Endothelial cell of umbilical vein (primary cell): ENCODE results near the gene FAM120AOS. TPM values are rescaled to one million over a fixed set of nuclear protein-coding genes. Genes with fewer than 3 reads are reported as not detected.
A peak's percentile ranks its signal among the peaks of the same experiment; 100 is the strongest.

Source experiments
- BruUV-seq: library from RNA; stranded (reverse); fragments of 400-500 nt; replicated peaks from 2 replicates; lab custom pipeline; 2021; lab: Mats Ljungman, UMichigan
- CTCF ChIA-PET: fragments of 300-600, 350-600 bp; sonication (Branson Sonifier 250); formaldehyde crosslinking; loops from one replicate; lab custom pipeline; 2021; ENCODE audit warnings: antibody characterized with exemption, inconsistent platforms; lab: Charles Lee
- POLR2A ChIA-PET: fragments of 300-600, 350-600 bp; sonication (Branson Sonifier 250); formaldehyde crosslinking; loops from one replicate; lab custom pipeline; 2021; ENCODE audit warnings: antibody characterized with exemption, inconsistent platforms; lab: Charles Lee
- DNase-seq: peaks from one replicate; pipeline ENCODE4 v3.0.0-alpha.2; 2011; ENCODE audit warnings: low read depth, low spot score
- FAIRE-seq: peaks from 2 replicates; lab custom pipeline; 2011; peaks lifted over from hg19 to GRCh38; lab: Jason Lieb, UNC
- H2AFZ ChIP-seq: 2 replicates; pipeline ENCODE4 v1.6.0; 2012; ENCODE audit warnings: low read depth, low read length, control low read depth, inconsistent platforms
- H3K27ac ChIP-seq: 2 replicates; pipeline ENCODE4 v1.5.1; 2011; ENCODE audit warnings: low read depth, mild to moderate bottlenecking, control low read depth, low read length, moderate library complexity; ENCODE audit not compliant: insufficient read depth
- H3K27me3 ChIP-seq, 2 experiments: 2 replicates each; pipeline versions ENCODE4 v1.6.0 to v1.6.1; 2011; ENCODE audit warnings: low read length in 2 of 2, mixed read lengths in 1 of 2; ENCODE audit not compliant: control insufficient read depth in 2 of 2, insufficient read depth in 2 of 2
- H3K36me3 ChIP-seq, 2 experiments: 2 replicates in 1 of 2; 3 replicates in 1 of 2; pipeline ENCODE4 v1.5.1; 2011; ENCODE audit warnings: low read length in 2 of 2, mild to moderate bottlenecking in 1 of 2, moderate library complexity in 1 of 2; ENCODE audit not compliant: control insufficient read depth in 2 of 2, insufficient read depth in 2 of 2; ENCODE audit errors: extremely low read depth in 1 of 2
- H3K4me1 ChIP-seq: 3 replicates; pipeline ENCODE4 v1.5.1; 2011; ENCODE audit warnings: mild to moderate bottlenecking, low read length; ENCODE audit not compliant: control insufficient read depth, insufficient read depth; ENCODE audit errors: extremely low read depth
- H3K4me2 ChIP-seq: 2 replicates; pipeline ENCODE4 v1.6.1; 2011; ENCODE audit warnings: low read length, control low read depth, mixed read lengths; ENCODE audit not compliant: insufficient read depth
- H3K4me3 ChIP-seq, 3 experiments: fragments of 200-600 bp in 1 of 3; sonication (generic), shearing (Covaris generic) in 1 of 3; replicated peaks in 1 of 3; 2 replicates each; pipeline ENCODE4 v1.5.1; 2011 to 2016; ENCODE audit warnings: control low read depth in 3 of 3, low read length in 3 of 3, mild to moderate bottlenecking in 2 of 3, inconsistent platforms in 1 of 3, low read depth in 1 of 3, moderate library complexity in 1 of 3; ENCODE audit not compliant: insufficient read depth in 1 of 3
- H3K79me2 ChIP-seq: 2 replicates; pipeline ENCODE4 v1.6.0; 2012; ENCODE audit warnings: low read length, inconsistent platforms; ENCODE audit not compliant: control insufficient read depth, insufficient read depth
- H3K9ac ChIP-seq: replicated peaks from 2 replicates; pipeline ENCODE3; 2011; ENCODE audit warnings: low read length, control low read depth; ENCODE audit not compliant: insufficient read depth; ENCODE audit errors: extremely low read depth
- H3K9me1 ChIP-seq: replicated peaks from 3 replicates; pipeline ENCODE4 v1.6.0; 2011; ENCODE audit warnings: mild to moderate bottlenecking, low read length; ENCODE audit not compliant: control insufficient read depth, insufficient read depth; ENCODE audit errors: extremely low read depth
- H3K9me3 ChIP-seq: replicated peaks from 2 replicates; pipeline ENCODE4 v1.5.1; 2012; ENCODE audit warnings: low read length, inconsistent platforms; ENCODE audit not compliant: control insufficient read depth, insufficient read depth
- H4K20me1 ChIP-seq: replicated peaks from 2 replicates; pipeline ENCODE3; 2011; ENCODE audit warnings: mild to moderate bottlenecking, low read length; ENCODE audit not compliant: control insufficient read depth, insufficient read depth; ENCODE audit errors: extremely low read depth
- MYC ChIP-seq: IDR thresholded peaks from one replicate; pipeline ENCODE4 v1.6.1; 2011; ENCODE audit warnings: mild to moderate bottlenecking, low read depth, low read length
- dilution Hi-C: fragments of 300-500 bp; cut with MboI; formaldehyde crosslinking; loops from one replicate; pipeline ENCODE4 v1.15.0; 2019; ENCODE audit warnings: low sequenced_read_pairs; ENCODE audit not compliant: extremely low pct_ligation_motif_present
- intact Hi-C: fragments of 100-400 bp; cut with micrococcal nuclease; formaldehyde crosslinking; loops from one replicate; pipeline ENCODE4 v1.10.0; 2022
- polyA plus RNA-seq, 4 experiments: library from polyadenylated mRNA; depleted of rRNA in 3 of 4; stranded (reverse) in 3 of 4; unstranded in 1 of 4; fragments of >200 nt; gene quantifications; 2 replicates each; pipeline versions ENCODE4 v1.2.1 to v1.2.3, GENCODE V29; 2011 to 2012; ENCODE audit warnings: missing spikeins in 1 of 4
- total RNA-seq: library from RNA; stranded (reverse); gene quantifications from 2 replicates; pipeline ENCODE4 v1.2.3, GENCODE V29; 2021
- TF ChIP-seq, protein P1 (sequence below), 2 donors: IDR thresholded peaks; 1 replicate in 1 of 2; 2 replicates in 1 of 2; pipeline ENCODE4 v1.5.1; 2011; ENCODE audit warnings: low read length in 2 of 2, mild to moderate bottlenecking in 2 of 2, moderate library complexity in 2 of 2, control low read depth in 1 of 2, inconsistent platforms in 1 of 2, low read depth in 1 of 2; ENCODE audit not compliant: insufficient read depth in 1 of 2; ENCODE audit errors: extremely low read depth in 1 of 2

Gene FAM120AOS
- total and polyA plus RNA-seq, 2 donors (not counting 3 experiments of a cell fraction or from before 2014, with no cell fraction given) = 25.9 to 32.4 TPM

DNA sequence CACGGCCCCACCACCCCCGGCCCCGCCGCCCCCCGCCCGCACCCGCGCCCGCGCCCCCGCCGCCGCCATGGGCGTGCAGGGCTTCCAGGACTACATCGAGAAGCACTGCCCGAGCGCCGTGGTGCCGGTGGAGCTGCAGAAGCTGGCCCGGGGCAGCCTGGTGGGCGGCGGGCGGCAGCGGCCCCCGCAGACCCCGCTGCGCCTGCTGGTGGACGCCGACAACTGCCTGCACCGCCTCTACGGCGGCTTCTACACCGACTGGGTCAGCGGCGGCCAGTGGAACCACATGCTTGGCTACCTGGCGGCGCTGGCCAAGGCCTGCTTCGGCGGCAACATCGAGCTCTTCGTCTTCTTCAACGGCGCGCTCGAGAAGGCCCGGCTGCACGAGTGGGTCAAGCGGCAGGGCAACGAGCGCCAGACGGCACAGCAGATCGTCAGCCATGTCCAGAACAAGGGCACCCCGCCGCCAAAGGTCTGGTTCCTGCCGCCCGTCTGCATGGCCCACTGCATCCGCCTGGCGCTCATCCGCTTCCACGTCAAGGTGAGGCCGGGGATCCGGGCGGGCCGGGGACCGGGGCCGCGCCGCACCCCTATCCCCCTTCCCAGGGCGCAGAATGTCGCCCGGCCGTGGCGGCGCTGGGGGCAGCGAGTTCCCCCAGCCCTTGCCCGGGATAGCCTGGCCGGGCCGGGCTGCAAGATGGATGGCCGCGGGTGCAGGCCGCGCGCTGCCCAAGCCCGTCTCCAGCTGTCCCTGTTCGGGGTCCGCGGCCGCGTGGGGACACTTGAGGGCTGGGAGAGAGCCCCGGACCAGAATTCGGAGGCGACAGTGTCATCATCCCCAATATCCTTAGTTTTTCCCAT, 1.3 kb downstream of the FAM120AOS start:
- peak overlapping the region; percentile 58 for H3K27ac ChIP-seq
- peaks cover 8 to 9% of the 10 kb centered on the region in 2 experiments for H3K36me3 ChIP-seq
- no peaks in the 10 kb centered on the region for H3K9me3 ChIP-seq
- peaks cover 11% of the 10 kb centered on the region for H4K20me1 ChIP-seq
- DNase-seq (peak; percentile 58), FAIRE-seq (peak; percentile 24)
- TF ChIP-seq, protein P1, sequence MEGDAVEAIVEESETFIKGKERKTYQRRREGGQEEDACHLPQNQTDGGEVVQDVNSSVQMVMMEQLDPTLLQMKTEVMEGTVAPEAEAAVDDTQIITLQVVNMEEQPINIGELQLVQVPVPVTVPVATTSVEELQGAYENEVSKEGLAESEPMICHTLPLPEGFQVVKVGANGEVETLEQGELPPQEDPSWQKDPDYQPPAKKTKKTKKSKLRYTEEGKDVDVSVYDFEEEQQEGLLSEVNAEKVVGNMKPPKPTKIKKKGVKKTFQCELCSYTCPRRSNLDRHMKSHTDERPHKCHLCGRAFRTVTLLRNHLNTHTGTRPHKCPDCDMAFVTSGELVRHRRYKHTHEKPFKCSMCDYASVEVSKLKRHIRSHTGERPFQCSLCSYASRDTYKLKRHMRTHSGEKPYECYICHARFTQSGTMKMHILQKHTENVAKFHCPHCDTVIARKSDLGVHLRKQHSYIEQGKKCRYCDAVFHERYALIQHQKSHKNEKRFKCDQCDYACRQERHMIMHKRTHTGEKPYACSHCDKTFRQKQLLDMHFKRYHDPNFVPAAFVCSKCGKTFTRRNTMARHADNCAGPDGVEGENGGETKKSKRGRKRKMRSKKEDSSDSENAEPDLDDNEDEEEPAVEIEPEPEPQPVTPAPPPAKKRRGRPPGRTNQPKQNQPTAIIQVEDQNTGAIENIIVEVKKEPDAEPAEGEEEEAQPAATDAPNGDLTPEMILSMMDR (IDR thresholded peaks at IDR 0.05; ENCODE audit: extremely low read depth in 1 of 2, insufficient read depth in 1 of 2, low read depth in 1 of 2, low read length in 2 of 2) = peak in 1 of 2 donors; percentile 25
- TF ChIP-seq MYC = no peak
- no peaks in the 10 kb centered on the region for H3K9me1 ChIP-seq
- no peaks in the 10 kb centered on the region for H3K27me3 ChIP-seq
- peak overlapping the region; percentile 89 for H3K9ac ChIP-seq
- H3K4me2 ChIP-seq = peak overlapping the region; percentile 91
- POLR2A ChIA-PET = interaction anchor here (1.7 kb wide), 1 partner anchor 114 kb away, joined by 6 read pairs; no protein-coding TSS in a partner anchor
- peak overlapping the region; percentile 85 to 99 (median 88) for H3K4me3 ChIP-seq
- dilution Hi-C loops (no loop called here), intact Hi-C loops (loop anchor here (2.0 to 5.0 kb wide), 4 partner anchors 50 to 579 kb away; no protein-coding TSS in a partner anchor)
- H2AFZ ChIP-seq = peak overlapping the region; percentile 75
- CTCF ChIA-PET = interaction anchor here (3.1 kb wide), 1 partner anchor 114 kb away, joined by 36 read pairs; no protein-coding TSS in a partner anchor
- peaks cover 67% of the 10 kb centered on the region for H3K79me2 ChIP-seq
- no TSS peak for BruUV-seq
- H3K4me1 ChIP-seq = peaks cover 11% of the 10 kb centered on the region
